ENCODE measurements around the gene CHD9.

CHD9 gene

GRCh38 chr16:53094013-53094630, 39.3 kb downstream of the CHD9 start:
- no peak for DNase-seq (ENCODE audit: low read depth)

DNA sequence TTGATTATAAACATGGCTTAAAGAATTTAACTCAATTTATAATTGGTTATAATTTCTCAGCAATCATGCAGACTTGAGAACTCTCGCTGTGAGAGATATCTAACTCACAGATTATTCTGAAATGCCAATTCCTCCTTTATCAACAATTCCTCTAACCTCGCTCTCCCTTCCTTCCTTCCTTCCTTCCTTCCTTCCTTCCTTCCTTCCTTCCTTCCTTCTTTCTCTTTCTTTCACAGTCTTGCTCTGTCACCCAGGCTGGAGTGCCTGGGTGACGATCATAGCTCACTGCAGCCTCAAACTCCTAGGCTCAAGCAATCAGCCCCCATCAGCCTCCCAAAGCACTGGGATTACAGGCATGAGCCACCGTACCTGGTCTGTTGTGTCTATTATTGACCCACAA, 42.4 kb downstream of the CHD9 start:
- no peak for DNase-seq (ENCODE audit: low read depth)

DNA sequence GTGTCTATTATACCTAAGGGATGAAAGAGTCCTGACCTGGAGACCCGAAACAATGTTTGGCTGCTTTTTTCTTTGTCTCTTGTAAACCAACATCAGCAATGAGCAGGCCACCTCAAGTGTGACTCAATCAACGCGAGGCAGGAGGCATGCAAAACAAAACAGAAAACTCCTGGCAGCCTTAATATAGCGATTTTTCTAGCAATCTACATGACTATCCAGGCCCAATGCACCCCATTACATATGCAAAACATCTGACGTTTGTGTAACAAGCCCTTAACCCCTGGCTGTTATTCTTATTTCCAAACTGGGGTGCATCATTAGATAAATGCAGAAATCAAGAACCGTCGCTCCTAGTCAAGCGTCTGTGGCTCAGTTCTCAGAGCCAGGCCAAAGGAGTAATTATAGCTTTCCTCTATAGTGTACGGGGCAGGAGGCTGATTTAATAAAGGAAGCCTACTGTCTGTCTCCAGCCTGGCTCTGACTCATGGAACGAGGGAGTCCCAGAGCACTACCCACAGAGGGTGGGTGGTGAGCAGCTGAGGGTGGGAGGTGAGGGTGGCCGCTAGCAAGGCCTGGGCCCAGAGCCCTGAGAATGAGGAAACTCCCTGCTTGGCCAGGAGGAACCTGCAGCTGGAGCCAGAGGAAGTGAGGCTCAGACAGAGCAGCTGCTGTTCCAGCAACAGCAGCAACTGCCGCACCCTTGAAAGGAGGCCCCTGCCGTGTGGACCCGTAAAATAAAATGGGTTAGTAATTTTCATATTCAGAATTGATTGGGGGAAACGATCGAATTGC, 43.9 kb downstream of the CHD9 start:
- DNase-seq (ENCODE audit: low read depth): peak; percentile 78

DNA sequence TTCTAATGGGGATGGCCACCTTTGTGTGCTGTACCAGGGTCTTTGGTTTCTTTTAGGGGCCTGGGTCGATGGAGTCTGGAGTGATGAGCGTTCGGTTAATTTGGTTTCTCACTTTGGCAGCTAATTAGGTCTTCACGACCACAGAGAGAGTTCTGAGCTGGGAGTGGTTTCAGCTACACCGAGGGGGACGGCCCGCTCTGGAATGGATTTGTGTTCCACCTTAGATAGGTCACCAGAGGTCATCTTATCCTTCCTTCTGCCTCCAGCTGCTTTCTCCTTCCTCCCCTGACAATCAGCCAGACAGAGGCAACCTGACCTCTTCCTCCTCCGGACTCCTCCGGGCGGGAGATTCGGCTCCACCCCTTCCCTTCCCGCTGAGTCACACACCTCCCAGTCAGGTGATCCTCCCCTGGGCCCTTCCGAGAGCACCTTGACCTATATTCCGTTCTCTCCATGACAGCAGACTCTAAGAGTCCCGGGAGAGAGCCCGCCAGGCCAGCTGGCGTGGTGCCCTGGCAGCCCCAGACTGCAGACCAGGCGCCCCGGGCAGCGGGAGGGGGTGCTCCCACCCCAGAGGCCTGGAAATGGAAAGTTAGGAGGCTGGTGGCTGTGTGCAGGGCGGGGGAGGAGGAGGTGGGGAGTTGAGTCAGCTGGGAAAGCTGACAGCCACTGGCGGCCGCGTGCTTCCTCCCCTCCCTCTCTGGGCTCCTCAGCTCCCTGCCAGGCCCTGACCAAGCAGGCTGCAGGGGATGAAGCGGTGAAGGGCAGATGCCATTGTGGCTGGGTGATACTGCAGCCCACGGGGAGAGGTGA, 44.7 kb downstream of the CHD9 start:
- no peak for DNase-seq (ENCODE audit: low read depth)

- no peak for DNase-seq (ENCODE audit: low read depth)
Measured at GRCh38 chr16:53100131-53100748, 45.4 kb downstream of the CHD9 start.

DNA sequence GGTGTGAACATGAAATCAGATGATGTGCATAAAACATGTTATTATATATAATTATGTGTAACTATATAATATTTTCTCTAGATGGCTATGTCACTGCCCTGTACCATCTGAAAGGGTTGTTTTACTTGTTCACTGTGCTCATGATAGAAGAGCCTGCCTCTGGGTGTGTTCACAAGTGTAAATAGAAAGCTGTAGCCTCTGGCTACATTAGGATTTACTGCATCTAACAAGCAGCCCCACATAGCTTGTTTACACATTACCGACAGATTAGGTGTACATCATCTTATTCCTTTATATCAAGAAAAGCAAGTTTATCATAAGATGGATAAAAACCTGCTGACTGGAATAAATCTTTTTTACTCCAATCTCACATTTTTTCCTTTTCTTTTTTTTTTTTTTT, 46.1 kb downstream of the CHD9 start:
- DNase-seq (ENCODE audit: low read depth): no peak

DNA sequence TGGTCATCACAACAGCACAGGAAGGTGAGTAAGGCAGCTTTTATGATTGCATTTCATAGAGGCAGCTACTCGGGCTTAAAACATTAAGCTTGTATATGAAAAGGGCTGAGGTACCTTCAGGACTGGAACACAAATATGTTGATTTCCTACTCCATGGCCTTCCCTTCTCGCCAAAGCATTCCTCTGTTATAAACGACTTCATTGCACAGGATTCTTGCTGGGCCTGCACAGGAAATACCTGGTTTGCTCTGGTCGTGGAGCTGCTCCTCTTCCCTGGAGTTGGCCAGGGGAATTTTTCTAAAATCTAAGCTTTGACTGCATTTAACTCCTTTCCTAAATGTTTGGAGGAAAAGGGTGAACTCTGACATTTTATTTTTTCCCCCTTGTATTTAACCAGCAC, 49.0 kb downstream of the CHD9 start:
- no peak for DNase-seq (ENCODE audit: low read depth)

- DNase-seq (ENCODE audit: low read depth): no peak
Measured at GRCh38 chr16:53105565-53105964, 50.8 kb downstream of the CHD9 start.

DNA sequence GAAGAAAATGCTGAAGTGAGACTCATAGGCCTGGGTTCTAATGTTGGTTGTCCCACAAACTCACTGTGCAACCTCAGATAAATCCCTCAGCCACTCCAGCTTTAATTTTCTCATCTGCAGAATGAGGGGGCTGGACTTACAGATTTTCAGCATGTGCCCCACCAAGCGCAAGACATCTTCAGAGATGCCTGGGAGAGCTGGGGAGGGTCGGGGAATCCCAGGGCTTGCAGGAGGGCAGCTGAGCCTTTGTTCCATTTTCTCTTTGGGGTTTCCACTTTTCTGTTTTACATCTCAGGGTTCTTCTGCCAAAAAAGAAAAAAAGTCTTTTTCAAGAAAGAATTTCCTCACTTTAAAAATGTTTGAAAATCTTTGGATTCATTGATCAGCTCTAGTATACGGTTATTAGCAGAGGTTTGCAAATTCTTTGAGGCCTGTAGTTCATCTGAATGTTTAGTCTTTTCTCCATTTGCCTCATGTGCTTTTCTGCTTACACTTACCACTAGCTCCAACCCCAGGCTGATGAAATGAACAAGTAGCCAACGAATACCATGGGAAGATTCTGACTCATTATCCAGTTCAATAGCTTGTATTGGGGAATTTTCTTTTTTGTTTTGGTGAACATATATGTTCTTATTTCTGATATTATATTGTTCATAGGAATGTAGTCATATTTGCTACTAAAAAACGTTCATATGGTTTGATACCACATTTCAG, 56.4 kb downstream of the CHD9 start:
- DNase-seq (ENCODE audit: low read depth): no peak

- DNase-seq (ENCODE audit: low read depth): no peak
Measured at GRCh38 chr16:53112015-53112414, 57.2 kb downstream of the CHD9 start.

- DNase-seq (ENCODE audit: low read depth): no peak
Measured at GRCh38 chr16:53115047-53115446, 60.3 kb downstream of the CHD9 start.

GRCh38 chr16:53115773-53116172, 61.0 kb downstream of the CHD9 start:
- DNase-seq (ENCODE audit: low read depth): no peak

DNA sequence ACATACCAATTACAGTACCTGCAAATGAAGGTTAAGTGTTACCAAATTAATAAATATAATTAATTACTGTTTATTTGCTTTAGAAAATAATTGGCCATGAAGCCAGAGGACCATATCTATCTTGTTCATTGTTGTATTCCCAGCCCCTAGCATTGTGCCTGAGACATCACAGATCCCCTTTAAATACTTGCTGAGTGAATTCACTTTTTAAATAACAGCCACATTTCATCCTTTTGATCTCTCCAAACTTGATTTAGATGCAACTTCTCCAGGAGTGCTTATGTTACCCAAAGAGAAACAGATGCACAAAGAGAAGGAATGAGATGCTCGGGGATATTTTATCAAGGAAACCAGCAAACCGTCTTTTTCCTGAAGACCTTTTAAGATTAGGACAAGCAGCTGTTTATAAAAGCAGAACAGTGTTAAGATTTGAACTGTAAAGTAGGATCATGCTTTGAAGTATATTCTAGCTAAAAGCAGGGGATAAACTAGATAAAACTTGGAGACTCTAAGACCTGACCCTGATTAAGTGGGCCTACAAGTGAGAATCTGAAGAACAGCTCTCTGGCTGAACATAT, 66.3 kb downstream of the CHD9 start:
- no peak for DNase-seq (ENCODE audit: low read depth)

GRCh38 chr16:53121661-53122060, 66.9 kb downstream of the CHD9 start:
- DNase-seq (ENCODE audit: low read depth): no peak

- DNase-seq (ENCODE audit: low read depth): no peak
Measured at GRCh38 chr16:53123747-53124146, 69.0 kb downstream of the CHD9 start.

DNA sequence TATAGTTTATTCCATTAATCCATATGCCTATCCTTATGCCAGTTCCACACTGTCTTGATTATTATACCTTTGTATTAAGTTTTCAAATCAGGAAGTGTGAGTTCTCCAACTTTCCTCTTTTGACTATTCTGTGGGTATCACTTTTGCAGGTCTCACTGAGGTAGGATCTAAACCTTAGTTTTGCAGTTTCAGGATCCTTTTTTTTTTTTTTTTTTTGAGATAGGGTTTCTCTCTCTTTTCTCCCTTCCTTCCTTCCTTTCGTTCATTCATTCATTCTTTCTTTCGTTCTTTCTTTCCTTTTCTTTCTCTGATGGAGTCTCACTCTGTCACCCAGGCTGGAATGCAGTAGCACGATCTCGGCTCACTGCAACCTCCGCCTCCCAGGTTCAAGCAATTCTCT, 71.6 kb downstream of the CHD9 start:
- DNase-seq (ENCODE audit: low read depth): no peak

- DNase-seq (ENCODE audit: low read depth): no peak
Measured at GRCh38 chr16:53129281-53130158, 74.7 kb downstream of the CHD9 start.

DNA sequence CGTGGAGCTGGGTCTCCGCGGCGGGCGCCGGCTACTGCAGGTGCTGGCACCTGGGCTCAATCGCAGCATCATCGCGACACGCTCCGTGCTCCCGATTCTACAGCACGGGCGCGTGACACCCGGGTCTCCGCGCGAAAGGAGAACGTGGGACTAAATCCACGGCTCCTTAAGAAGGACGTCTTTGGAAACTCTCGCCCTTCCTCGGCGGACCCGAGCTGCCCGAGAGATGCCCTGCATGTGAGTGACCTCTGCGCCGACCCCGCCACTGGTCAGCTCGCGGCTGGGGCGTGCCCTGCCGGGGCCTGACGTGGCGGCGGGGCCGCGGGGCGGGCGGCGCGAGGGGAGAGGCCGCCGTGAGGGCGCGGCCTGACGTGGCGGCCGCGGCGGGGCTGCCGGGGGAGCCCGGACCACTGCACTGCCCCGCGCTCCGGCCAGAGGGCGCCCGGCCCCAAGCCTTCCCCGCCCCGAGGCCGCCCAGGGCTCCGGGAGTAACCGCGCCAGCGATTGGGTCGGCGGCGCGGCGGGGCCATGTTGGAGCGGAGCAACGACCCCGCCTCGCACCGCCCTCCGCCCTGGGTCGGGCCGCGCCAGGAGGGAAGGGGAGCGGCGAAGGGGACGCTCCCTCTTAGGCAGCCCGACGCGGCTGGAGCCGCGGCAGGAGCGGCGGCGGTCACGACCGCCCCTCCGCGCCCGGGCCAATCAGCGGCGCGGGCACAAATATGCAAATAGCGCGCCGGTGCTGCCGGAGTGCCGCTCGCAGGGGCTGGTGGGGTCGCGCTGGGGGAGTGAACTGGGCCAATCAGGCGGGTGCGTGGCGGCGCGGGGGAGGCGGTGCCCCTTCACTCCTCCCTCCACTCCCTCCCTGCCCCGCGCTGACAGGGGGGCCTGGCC, 75.6 kb downstream of the CHD9 start:
- DNase-seq (ENCODE audit: low read depth): peak; percentile 54

DNA sequence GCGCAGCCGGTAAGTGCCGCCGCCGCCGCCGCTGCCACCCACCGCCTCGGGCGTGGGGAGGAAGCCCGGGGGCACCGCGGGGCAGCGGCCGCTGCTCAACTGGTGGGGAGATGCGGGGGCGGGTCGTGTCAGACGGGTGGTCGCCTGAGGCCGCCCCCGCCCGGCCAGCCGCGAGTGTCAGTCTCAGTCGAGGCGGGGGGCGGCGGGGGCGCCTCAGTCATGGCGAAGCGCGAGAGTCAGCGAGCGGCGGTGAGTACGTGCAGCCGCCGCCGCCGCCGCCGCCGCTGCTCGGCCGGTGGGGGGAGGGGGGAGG, 76.2 kb downstream of the CHD9 start:
- no peak for DNase-seq (ENCODE audit: low read depth)
